H1 (cell line): ENCODE measurements around the gene BBS9.

Experiments used
- CTCF ChIP-seq, 3 experiments: IDR thresholded peaks; 1 replicate in 2 of 3; 2 replicates in 1 of 3; pipeline versions ENCODE4 v1.5.1 to v1.6.1; 2011; ENCODE audit warnings: low read length in 3 of 3, mild to moderate bottlenecking in 3 of 3, inconsistent platforms in 2 of 3, low read depth in 1 of 3, moderate library complexity in 1 of 3; ENCODE audit not compliant: insufficient read depth in 1 of 3; ENCODE audit errors: control extremely low read depth in 1 of 3
- EP300 ChIP-seq, 2 experiments: IDR thresholded peaks; 1 replicate in 1 of 2; 2 replicates in 1 of 2; pipeline ENCODE4 v1.6.1; 2011 to 2012; ENCODE audit warnings: low read depth in 2 of 2, low read length in 2 of 2, mild to moderate bottlenecking in 2 of 2, borderline replicate concordance in 1 of 2, inconsistent platforms in 1 of 2, moderate library complexity in 1 of 2
- GABPA ChIP-seq: IDR thresholded peaks from 2 replicates; pipeline ENCODE4 v1.6.1; 2011; ENCODE audit warnings: mild to moderate bottlenecking, low read length, moderate library complexity, borderline replicate concordance; ENCODE audit not compliant: insufficient read depth
- JUN ChIP-seq: IDR thresholded peaks from 2 replicates; pipeline ENCODE4 v1.6.1; 2011; ENCODE audit warnings: low read depth, mild to moderate bottlenecking, improper control_type of control experiment, low read length
- MAFK ChIP-seq: IDR thresholded peaks from 2 replicates; pipeline ENCODE4 v1.6.1; 2012; ENCODE audit warnings: low read depth, mild to moderate bottlenecking, improper control_type of control experiment, low read length
- NRF1 ChIP-seq: IDR thresholded peaks from 2 replicates; pipeline ENCODE4 v1.6.1; 2011; ENCODE audit warnings: mild to moderate bottlenecking, low read depth, low read length, improper control_type of control experiment
- POLR2AphosphoS5 ChIP-seq: IDR thresholded peaks from 2 replicates; pipeline ENCODE4 v1.6.1; 2011; ENCODE audit warnings: low read depth, low read length
- RXRA ChIP-seq: IDR thresholded peaks from 2 replicates; pipeline ENCODE4 v1.6.1; 2011; ENCODE audit warnings: low read depth, mild to moderate bottlenecking, low read length, moderate library complexity; ENCODE audit not compliant: insufficient read depth
- SP4 ChIP-seq: IDR thresholded peaks from 2 replicates; pipeline ENCODE4 v1.6.1; 2012; ENCODE audit warnings: low read length, inconsistent platforms
- TCF12 ChIP-seq: IDR thresholded peaks from 2 replicates; pipeline ENCODE4 v1.6.1; 2011; ENCODE audit warnings: low read depth, mild to moderate bottlenecking, low read length

GRCh38 chr7:33099154-33099940 is 30.0 kb upstream of the BBS9 start:
- TF ChIP-seq CTCF (IDR thresholded peaks at IDR 0.05; ENCODE audit: control extremely low read depth in 1 of 3, insufficient read depth in 1 of 3, low read depth in 1 of 3, low read length in 3 of 3) (no peak), NRF1 (no peak), JUN (no peak), MAFK (no peak), TCF12 (no peak), EP300 (IDR thresholded peaks at IDR 0.05; ENCODE audit: borderline replicate concordance in 1 of 2, low read depth in 2 of 2, low read length in 2 of 2) (no peak), POLR2AphosphoS5 (no peak), SP4 (no peak), GABPA (no peak), RXRA (no peak)
